AG10803 (cell line): ENCODE results near the gene ZNF512.

ENCODE experiments used
- DNase-seq: peaks from one replicate; pipeline ENCODE4 v3.0.0; 2010; ENCODE audit warnings: low read depth
- H3K4me3 ChIP-seq: 2 replicates; pipeline ENCODE4 v1.5.1; 2011; ENCODE audit warnings: mild to moderate bottlenecking, low read length, control low read depth
- TF ChIP-seq, protein P1 (sequence below): conservative IDR thresholded peaks from 2 replicates; pipeline ENCODE4 v1.5.1; 2011; ENCODE audit warnings: mild to moderate bottlenecking, low read length, control low read depth, inconsistent platforms

The ZNF512 gene

DNA sequence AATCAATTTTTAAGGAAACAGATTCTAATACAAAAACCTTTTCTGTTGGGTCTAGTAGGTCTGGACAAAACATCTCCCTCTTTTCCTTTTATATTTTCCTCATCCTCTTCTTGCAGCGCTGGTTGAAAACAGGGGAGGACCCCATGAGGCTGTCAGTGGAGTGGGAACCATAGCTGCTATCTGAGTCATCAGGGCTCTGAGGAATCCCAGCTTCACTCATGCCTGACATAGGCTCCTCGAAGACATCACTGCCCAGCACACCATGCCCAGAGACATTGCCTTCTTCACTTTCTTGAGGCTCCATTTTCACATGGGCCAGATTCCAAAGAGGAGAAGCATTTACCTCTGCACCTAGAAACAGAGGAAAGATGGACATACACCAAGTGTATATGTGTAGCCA is 70.6 kb downstream of the ZNF512 start:
- H3K4me3 ChIP-seq = no peak overlapping the region
- DNase-seq = no peak
- TF ChIP-seq, protein P1, sequence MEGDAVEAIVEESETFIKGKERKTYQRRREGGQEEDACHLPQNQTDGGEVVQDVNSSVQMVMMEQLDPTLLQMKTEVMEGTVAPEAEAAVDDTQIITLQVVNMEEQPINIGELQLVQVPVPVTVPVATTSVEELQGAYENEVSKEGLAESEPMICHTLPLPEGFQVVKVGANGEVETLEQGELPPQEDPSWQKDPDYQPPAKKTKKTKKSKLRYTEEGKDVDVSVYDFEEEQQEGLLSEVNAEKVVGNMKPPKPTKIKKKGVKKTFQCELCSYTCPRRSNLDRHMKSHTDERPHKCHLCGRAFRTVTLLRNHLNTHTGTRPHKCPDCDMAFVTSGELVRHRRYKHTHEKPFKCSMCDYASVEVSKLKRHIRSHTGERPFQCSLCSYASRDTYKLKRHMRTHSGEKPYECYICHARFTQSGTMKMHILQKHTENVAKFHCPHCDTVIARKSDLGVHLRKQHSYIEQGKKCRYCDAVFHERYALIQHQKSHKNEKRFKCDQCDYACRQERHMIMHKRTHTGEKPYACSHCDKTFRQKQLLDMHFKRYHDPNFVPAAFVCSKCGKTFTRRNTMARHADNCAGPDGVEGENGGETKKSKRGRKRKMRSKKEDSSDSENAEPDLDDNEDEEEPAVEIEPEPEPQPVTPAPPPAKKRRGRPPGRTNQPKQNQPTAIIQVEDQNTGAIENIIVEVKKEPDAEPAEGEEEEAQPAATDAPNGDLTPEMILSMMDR = no peak

DNA sequence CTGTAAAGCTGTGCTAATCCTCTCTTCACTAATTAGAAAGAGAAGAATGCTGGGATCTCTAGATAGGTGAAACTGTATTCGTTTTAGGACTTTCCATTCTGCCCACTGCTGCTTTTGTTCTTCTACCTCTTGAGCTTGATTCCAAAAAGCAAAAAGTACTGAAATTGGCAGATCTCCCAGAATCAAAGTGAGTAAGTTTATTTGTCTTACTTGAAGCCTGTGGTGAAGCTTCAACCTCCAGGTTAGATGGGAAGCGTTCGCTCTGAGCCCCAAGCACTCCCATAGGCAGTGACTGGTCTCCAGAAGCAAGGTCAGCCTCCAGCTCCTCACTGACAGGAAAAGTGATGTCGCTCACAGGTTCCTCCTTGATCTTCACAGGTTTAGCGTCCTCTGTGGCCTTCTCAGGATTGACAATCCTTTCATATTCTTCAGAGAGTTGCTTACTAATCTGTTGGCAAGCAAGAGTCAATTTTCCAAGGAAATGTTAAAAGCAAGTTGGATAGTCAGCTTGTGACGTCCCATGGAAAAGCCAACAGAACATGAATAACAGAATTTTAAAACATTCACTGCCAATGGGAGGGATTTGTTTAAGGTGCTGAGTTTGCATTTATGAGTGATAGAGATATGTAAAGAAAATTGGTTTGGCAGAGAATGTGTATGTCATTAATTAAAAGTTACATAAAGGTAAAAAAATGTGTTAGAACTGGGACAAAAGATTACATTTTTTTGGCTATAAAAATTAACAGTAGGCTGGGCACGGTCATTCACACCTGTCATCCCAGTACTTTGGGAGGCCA is 72.5 kb downstream of the ZNF512 start:
- DNase-seq = peak; percentile 2
- H3K4me3 ChIP-seq = no peak overlapping the region
- TF ChIP-seq, protein P1 = no peak

DNA sequence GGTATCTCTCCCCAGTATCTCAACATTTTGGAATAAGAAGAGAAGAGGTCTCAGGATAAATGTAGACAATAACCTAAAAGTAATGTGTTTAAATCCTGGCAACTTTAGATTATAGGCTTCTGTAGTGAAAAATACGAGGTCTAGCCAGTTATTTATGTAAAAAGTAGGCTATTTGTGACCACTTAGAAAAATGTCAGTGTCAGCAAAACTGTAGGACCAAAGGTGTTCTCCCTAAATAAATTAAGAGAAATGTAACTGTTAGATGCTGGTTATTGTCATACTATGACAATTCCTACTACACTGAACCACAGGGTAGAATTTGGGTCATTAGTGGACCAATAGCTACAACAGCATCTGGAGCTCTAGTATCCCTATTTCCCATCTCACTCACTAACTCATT is 78.5 kb downstream of the ZNF512 start:
- DNase-seq = no peak
- TF ChIP-seq, protein P1 = no peak
- H3K4me3 ChIP-seq = no peak overlapping the region

DNA sequence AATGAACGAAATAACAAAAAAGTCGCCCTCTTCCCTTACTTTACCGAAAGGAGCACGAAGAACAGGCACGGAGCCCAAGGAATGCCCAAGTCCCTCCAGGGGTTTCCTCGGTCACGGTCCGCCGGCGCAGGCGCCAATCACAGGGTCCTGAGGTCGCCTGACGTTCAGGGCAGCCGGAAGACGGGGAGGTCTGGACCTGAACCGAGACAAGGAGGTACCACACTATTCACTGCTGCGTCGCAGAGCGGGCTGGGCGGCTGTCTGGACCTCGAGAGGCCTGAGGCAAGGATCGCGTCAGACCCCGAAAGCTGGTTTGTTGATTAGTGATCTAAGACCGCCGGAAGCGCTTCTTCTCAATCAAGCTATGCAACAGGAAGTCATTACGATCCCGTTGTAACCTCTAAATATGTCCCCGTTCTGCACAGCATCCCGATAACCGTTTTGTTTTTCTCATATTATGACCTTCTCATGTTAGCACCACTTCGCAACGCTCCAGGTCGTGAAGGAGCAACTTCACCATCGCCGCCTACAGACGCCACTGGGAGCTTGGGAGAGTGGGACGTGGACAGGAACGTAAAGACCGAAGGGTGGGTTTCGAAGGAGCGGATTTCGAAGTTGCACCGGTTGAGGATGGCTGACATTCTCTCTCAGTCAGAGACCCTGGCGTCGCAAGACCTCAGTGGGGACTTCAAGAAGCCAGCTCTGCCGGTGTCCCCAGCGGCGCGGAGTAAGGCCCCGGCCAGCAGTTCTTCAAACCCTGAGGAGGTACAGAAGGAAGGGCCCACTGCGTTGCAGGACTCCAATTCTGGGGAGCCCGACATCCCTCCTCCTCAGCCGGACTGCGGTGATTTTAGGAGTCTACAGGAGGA is 80.7 kb downstream of the ZNF512 start, which contains the start of the genes SLC4A1AP and SUPT7L:
TSS of gene SLC4A1AP (plus strand) at position 605 of the 869 bp plus-strand sequence. CDS start at position 631, 26 bp downstream.
TSS of gene SUPT7L (minus strand) at position 330 of the 869 bp plus-strand sequence. CDS start 1,422 bp downstream, outside the sequence.
- peak within 1 kb of the TSS; percentile 96 for H3K4me3 ChIP-seq
- TF ChIP-seq, protein P1 = 0 out of 2 replicates have a peak, but pooled peaks have one; percentile 10
- DNase-seq = peak; percentile 88

DNA sequence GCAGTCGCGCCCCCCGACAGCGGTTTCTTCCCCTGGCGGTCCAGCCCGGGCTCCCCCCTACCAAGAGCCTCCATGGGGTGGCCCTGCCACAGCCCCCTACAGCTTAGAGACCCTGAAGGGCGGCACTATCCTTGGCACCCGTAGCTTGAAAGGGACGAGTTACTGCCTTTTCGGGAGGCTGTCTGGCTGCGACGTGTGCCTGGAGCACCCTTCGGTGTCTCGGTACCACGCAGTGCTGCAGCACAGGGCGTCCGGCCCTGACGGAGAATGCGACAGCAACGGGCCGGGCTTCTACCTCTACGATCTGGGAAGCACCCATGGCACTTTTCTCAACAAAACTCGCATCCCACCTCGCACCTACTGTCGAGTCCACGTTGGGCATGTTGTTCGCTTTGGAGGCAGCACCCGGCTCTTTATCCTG is 81.3 kb downstream of the ZNF512 start:
- TF ChIP-seq, protein P1 = no peak
- no peak for DNase-seq
- H3K4me3 ChIP-seq = peak overlapping the region; percentile 96

DNA sequence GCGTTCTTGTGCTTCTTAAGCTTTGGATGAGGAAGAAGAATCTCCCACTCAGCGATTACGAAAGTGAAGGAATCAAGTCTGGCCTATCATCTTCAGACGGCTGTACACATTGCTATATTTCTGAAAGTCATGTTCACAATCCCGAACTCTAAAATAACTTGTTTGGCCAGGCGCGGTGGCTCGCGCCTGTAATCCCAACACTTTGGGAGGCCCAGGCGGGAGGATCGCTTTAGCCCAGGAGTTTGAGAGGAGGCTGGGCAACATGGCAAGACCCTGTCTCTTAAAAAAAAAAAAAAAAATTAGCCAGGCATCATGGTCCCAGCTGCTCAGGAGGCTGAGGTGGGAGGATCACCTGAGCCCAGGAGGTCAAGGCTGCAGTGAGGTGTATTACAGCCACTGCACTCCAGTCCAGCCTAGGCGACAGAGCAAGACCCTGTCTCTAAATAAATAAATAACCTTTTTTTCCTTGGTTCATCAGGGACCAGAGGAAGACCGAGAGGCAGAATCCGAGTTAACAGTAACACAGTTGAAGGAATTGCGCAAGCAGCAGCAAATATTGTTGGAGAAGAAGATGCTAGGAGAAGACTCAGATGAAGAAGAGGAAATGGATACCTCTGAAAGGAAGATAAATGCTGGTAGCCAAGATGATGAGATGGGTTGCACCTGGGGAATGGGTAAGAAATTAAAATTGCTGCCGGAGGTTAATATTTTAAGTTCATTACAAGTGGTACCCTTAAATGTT is 82.0 kb downstream of the ZNF512 start:
- DNase-seq = no peak
- TF ChIP-seq, protein P1 = no peak
- H3K4me3 ChIP-seq = peak overlapping the region; percentile 96
